ENCODE data around the gene NOP16. TPM values are rescaled to one million over a fixed set of nuclear protein-coding genes. Genes with fewer than 3 reads are reported as not detected.
A peak's percentile ranks its signal among the peaks of the same experiment; 100 is the strongest.

The NOP16 gene
- total RNA-seq, 1 experiment from 2014 or later: 31.5 TPM

GRCh38 chr5:176364765-176365350 lies 23.5 kb downstream of the NOP16 start:
- no peak for DNase-seq
- H4K20me1 ChIP-seq (ENCODE audit: insufficient read depth): no peaks in the 10 kb centered on the region
- no peak overlapping the region for H3K27ac ChIP-seq
- CTCF ChIA-PET: no interaction called here
- H3F3A ChIP-seq (ENCODE audit: insufficient read depth, low read depth): no peaks in the 10 kb centered on the region
- intact Hi-C loops (cut with micrococcal nuclease; ENCODE audit: unreplicated experiment): no loop called here
- H3K4me3 ChIP-seq: no peak overlapping the region
- POLR2A ChIA-PET (ENCODE audit: unreplicated experiment): no interaction called here
- H3K9me3 ChIP-seq (ENCODE audit: insufficient read depth, low read depth): no peaks in the 10 kb centered on the region
- no TSS peak for BruUV-seq (replicated peaks)
- H3K27me3 ChIP-seq (ENCODE audit: insufficient read depth, low read depth): no peaks in the 10 kb centered on the region
- H3K4me1 ChIP-seq (replicated peaks; ENCODE audit: insufficient read depth): peaks cover 6% of the 10 kb centered on the region; the same call in 1 of the 2 replicates
- no peak overlapping the region for H2AFZ ChIP-seq
- TF ChIP-seq EZH2 (IDR thresholded peaks at IDR 0.05; ENCODE audit: low read depth): no peak
- TF ChIP-seq CTCF (conservative IDR thresholded peaks at IDR 0.05): no peak
- H3K4me2 ChIP-seq: no peak overlapping the region
- H3K36me3 ChIP-seq (ENCODE audit: low read depth): no peaks in the 10 kb centered on the region
- H3K9me2 ChIP-seq (ENCODE audit: insufficient read depth): no peaks in the 10 kb centered on the region
- H3K79me2 ChIP-seq (ENCODE audit: low read depth): peaks cover 16% of the 10 kb centered on the region

GRCh38 chr5:176362233-176362490 lies 26.2 kb downstream of the NOP16 start:
- H3K79me2 ChIP-seq (ENCODE audit: low read depth): peaks cover 34% of the 10 kb centered on the region
- H3K4me1 ChIP-seq (replicated peaks; ENCODE audit: insufficient read depth): peaks cover 6% of the 10 kb centered on the region; the same call in 1 of the 2 replicates
- H3K27me3 ChIP-seq (ENCODE audit: insufficient read depth, low read depth): no peaks in the 10 kb centered on the region
- intact Hi-C loops (cut with micrococcal nuclease; ENCODE audit: unreplicated experiment): no loop called here
- no peak for DNase-seq
- H3F3A ChIP-seq (ENCODE audit: insufficient read depth, low read depth): no peaks in the 10 kb centered on the region
- POLR2A ChIA-PET (ENCODE audit: unreplicated experiment): interaction anchor here (0.6 to 1.0 kb wide), 5 partner anchors 56 to 486 kb away, joined by 3 to 13 read pairs (median 3); no protein-coding TSS in a partner anchor
- H3K27ac ChIP-seq: no peak overlapping the region
- H2AFZ ChIP-seq: peak overlapping the region; percentile 100
- H4K20me1 ChIP-seq (ENCODE audit: insufficient read depth): peaks cover 8% of the 10 kb centered on the region; the same call in 1 of the 2 replicates
- no peaks in the 10 kb centered on the region for H3K9me2 ChIP-seq (ENCODE audit: insufficient read depth)
- peak overlapping the region; percentile 99 for H3K4me3 ChIP-seq
- H3K9me3 ChIP-seq (ENCODE audit: insufficient read depth, low read depth): no peaks in the 10 kb centered on the region
- no TSS peak for BruUV-seq (replicated peaks)
- H3K4me2 ChIP-seq: peak overlapping the region; percentile 85
- TF ChIP-seq CTCF (conservative IDR thresholded peaks at IDR 0.05): no peak
- no peak for TF ChIP-seq EZH2 (IDR thresholded peaks at IDR 0.05; ENCODE audit: low read depth)
- CTCF ChIA-PET: interaction anchor here (0.7 kb wide), 1 partner anchor 10 kb away, joined by 3 read pairs; no protein-coding TSS in a partner anchor
- peaks cover 4% of the 10 kb centered on the region; the same call in 1 of the 2 replicates for H3K36me3 ChIP-seq (ENCODE audit: low read depth)

- H3K4me3 ChIP-seq: peak within 1 kb of the TSS; percentile 99
- no peaks in the 10 kb centered on the region for H3K27me3 ChIP-seq (ENCODE audit: insufficient read depth, low read depth)
- peaks cover 4% of the 10 kb centered on the region; the same call in 1 of the 2 replicates for H3K36me3 ChIP-seq (ENCODE audit: low read depth)
- no peaks in the 10 kb centered on the region for H3K9me3 ChIP-seq (ENCODE audit: insufficient read depth, low read depth)
- peak within 1 kb of the TSS; percentile 85 for H3K4me2 ChIP-seq
- H4K20me1 ChIP-seq (ENCODE audit: insufficient read depth): peaks cover 8% of the 10 kb centered on the region; the same call in 1 of the 2 replicates
- H2AFZ ChIP-seq: peak within 1 kb of the TSS; percentile 100
- peak; percentile 85 to 94 for DNase-seq
- no peak for TF ChIP-seq CTCF (conservative IDR thresholded peaks at IDR 0.05)
- TF ChIP-seq EZH2 (IDR thresholded peaks at IDR 0.05; ENCODE audit: low read depth): no peak
- peaks cover 39% of the 10 kb centered on the region for H3K79me2 ChIP-seq (ENCODE audit: low read depth)
- intact Hi-C loops (cut with micrococcal nuclease; ENCODE audit: unreplicated experiment): loop anchor here (1.0 kb wide), 1 partner anchor 27 kb away; the partner anchor contains the start of genes HIGD2A and NOP16
- no TSS peak for BruUV-seq (replicated peaks)
- no peaks in the 10 kb centered on the region for H3K9me2 ChIP-seq (ENCODE audit: insufficient read depth)
- H3F3A ChIP-seq (ENCODE audit: insufficient read depth, low read depth): no peaks in the 10 kb centered on the region
- H3K27ac ChIP-seq: 0 out of 2 replicates have a peak within 1 kb of the TSS, but pooled peaks have one; percentile 15
- CTCF ChIA-PET: interaction anchor here (0.7 kb wide), 1 partner anchor 11 kb away, joined by 3 read pairs; no protein-coding TSS in a partner anchor
- H3K4me1 ChIP-seq (replicated peaks; ENCODE audit: insufficient read depth): peaks cover 6% of the 10 kb centered on the region; the same call in 1 of the 2 replicates
- POLR2A ChIA-PET (ENCODE audit: unreplicated experiment): interaction anchor here (0.5 to 1.0 kb wide), 6 partner anchors 30 to 683 kb away, joined by 3 to 13 read pairs (median 4); no protein-coding TSS in a partner anchor
Observed at GRCh38 chr5:176361437-176362232, 26.8 kb downstream of the NOP16 start, which contains the start of gene KIAA1191. Gene KIAA1191, minus strand, starts transcription at chr5:176361764. Its CDS starts 2,256 bp downstream, at chr5:176359508.
